Neural crest cell (in vitro differentiated cells): ENCODE results near the gene PPL. TPM values are rescaled to one million over a fixed set of nuclear protein-coding genes. Genes with fewer than 3 reads are reported as not detected.

Experiments
- DNase-seq: peaks from one replicate; pipeline ENCODE4 v3.0.0; 2021; ENCODE audit warnings: low read depth, mixed read lengths, low spot score
- H3K27ac Mint-ChIP-seq: one replicate; pipeline ENCODE4 v1.8.0; 2021; ENCODE audit warnings: mild to moderate bottlenecking, mixed read lengths; ENCODE audit not compliant: unreplicated experiment
- H3K27me3 Mint-ChIP-seq: 2 replicates; pipeline ENCODE4 v1.8.0; 2021; ENCODE audit warnings: low read depth, mild to moderate bottlenecking, mixed read lengths
- H3K36me3 Mint-ChIP-seq: 2 replicates; pipeline ENCODE4 v1.8.0; 2021; ENCODE audit warnings: low read depth, mild to moderate bottlenecking, mixed read lengths
- H3K4me1 Mint-ChIP-seq: 2 replicates; pipeline ENCODE4 v1.8.0; 2021; ENCODE audit warnings: mixed read lengths
- H3K4me3 Mint-ChIP-seq: one replicate; pipeline ENCODE4 v1.8.0; 2021; ENCODE audit warnings: mild to moderate bottlenecking, mixed read lengths
- H3K9me3 Mint-ChIP-seq: 2 replicates; pipeline ENCODE4 v1.8.0; 2021; ENCODE audit warnings: mixed read lengths
- total RNA-seq: library from RNA; stranded (reverse); gene quantifications from 2 replicates; pipeline ENCODE4 v1.2.1, GENCODE V29; 2021
- TF ChIP-seq, protein P1 (sequence below): fragments of 200-600 bp; sonication (generic); conservative IDR thresholded peaks from 2 replicates; pipeline ENCODE4 v1.5.0; 2021; ENCODE audit warnings: antibody characterized with exemption, mild to moderate bottlenecking

The PPL gene
- total RNA-seq, 1 donor from 2014 or later: 0.26 TPM

DNA sequence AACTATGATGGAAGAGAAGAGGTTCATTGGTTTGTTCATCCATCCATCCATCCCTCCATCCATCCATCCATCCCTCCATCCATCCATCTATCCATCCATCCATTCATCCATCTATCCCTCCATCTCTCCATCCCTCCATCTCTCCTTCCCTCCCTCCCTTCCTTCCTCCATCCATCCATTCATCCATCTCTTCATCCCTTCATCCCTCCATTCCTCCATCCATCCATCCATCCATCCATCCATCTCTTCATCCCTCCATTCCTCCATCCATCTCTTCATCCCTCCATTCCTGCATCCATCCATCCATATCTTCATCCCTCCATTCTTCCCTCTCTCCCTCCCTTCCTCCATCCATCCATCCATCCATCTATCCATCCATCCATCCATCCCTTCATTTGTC, 10.0 kb upstream of the PPL start:
- TF ChIP-seq, protein P1, sequence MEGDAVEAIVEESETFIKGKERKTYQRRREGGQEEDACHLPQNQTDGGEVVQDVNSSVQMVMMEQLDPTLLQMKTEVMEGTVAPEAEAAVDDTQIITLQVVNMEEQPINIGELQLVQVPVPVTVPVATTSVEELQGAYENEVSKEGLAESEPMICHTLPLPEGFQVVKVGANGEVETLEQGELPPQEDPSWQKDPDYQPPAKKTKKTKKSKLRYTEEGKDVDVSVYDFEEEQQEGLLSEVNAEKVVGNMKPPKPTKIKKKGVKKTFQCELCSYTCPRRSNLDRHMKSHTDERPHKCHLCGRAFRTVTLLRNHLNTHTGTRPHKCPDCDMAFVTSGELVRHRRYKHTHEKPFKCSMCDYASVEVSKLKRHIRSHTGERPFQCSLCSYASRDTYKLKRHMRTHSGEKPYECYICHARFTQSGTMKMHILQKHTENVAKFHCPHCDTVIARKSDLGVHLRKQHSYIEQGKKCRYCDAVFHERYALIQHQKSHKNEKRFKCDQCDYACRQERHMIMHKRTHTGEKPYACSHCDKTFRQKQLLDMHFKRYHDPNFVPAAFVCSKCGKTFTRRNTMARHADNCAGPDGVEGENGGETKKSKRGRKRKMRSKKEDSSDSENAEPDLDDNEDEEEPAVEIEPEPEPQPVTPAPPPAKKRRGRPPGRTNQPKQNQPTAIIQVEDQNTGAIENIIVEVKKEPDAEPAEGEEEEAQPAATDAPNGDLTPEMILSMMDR: no peak
- DNase-seq: no peak
- peaks cover 21% of the 10 kb centered on the region for H3K27me3 Mint-ChIP-seq
- H3K4me1 Mint-ChIP-seq: peaks cover 11% of the 10 kb centered on the region
- no peak overlapping the region for H3K4me3 Mint-ChIP-seq
- no peaks in the 10 kb centered on the region for H3K9me3 Mint-ChIP-seq
- H3K36me3 Mint-ChIP-seq: no peaks in the 10 kb centered on the region
- H3K27ac Mint-ChIP-seq: no peak overlapping the region

GRCh38 chr16:4945560-4946502, 8.9 kb upstream of the PPL start:
- no peak overlapping the region for H3K4me3 Mint-ChIP-seq
- peaks cover 25% of the 10 kb centered on the region for H3K27me3 Mint-ChIP-seq
- no peaks in the 10 kb centered on the region for H3K36me3 Mint-ChIP-seq
- TF ChIP-seq, protein P1: no peak
- no peak overlapping the region for H3K27ac Mint-ChIP-seq
- no peak for DNase-seq
- no peaks in the 10 kb centered on the region for H3K9me3 Mint-ChIP-seq
- peaks cover 11% of the 10 kb centered on the region for H3K4me1 Mint-ChIP-seq

DNA sequence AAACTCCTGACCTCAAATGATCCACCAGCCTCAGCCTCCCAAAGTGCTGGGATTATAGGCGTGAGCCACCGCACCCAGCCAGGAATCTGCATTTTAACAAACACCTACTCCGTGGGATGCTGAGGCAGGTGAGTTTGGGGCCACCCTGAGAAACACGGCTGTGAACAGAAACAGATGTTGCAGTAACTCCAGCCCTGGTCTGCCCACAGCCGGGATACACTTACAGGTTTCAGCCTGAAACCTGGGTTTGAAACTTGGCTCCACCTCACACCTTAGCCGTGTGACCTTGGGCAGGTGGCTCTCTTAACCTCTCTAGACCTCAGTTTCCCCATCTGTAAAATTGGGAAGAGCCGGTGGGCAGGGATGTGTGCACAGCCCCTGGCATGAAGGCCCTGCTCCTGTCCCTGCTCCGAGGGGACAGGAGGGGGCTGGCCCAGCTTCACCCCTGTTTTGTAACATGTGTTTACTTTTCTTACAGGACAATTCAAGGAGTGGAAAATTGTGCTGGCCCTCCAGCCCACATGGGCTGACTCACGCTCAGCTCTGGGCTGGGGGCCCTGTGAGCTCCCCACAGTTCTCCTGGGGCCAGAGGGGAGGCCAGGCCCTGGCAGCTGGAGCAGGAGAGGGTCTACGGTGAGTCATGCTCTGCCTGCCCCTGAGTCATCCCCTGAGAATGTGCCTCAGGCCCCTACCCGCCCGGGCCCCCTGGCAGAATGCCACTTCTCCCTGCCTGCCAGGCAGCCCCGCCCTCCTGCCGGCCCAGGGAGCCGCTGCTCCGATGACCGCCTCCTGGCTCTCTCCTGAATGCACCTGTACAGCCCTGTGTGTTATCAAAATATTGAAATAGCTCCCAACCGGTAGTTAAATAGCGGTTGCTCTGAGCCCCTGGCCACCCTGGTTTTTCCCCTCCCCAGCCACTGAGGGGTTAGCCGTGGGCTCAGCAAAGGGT, 7.7 kb upstream of the PPL start:
- Mint-ChIP-seq H3K4me1 (peaks cover 11% of the 10 kb centered on the region), H3K36me3 (no peaks in the 10 kb centered on the region), H3K27ac (no peak overlapping the region), H3K9me3 (no peaks in the 10 kb centered on the region), H3K4me3 (no peak overlapping the region), H3K27me3 (peaks cover 26% of the 10 kb centered on the region)
- no peak for DNase-seq
- TF ChIP-seq, protein P1: no peak

DNA sequence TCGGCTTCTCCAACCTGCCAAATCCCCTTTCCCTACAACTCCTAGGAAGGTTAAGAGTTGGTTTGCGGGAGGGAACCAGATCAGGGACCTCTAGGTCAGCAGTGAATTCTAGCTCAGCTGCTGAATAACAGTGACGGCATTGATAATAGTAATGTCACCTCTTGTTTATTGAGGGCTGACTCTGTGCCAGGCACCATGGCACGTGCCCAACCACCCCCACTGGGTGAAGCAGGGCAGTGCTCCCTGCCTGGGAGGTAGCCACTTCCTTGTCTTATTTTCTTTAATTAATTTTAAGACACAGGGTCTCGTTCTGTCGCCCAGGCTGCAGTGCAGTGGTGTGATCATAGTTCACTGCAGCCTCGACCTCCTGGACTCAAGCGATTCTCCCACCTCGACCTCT, 5.5 kb upstream of the PPL start:
- H3K4me3 Mint-ChIP-seq: peak overlapping the region; percentile 15
- H3K4me1 Mint-ChIP-seq: peaks cover 12% of the 10 kb centered on the region
- DNase-seq: no peak
- no peaks in the 10 kb centered on the region for H3K36me3 Mint-ChIP-seq
- H3K27me3 Mint-ChIP-seq: peaks cover 38% of the 10 kb centered on the region
- H3K9me3 Mint-ChIP-seq: no peaks in the 10 kb centered on the region
- TF ChIP-seq, protein P1: no peak
- no peak overlapping the region for H3K27ac Mint-ChIP-seq

DNA sequence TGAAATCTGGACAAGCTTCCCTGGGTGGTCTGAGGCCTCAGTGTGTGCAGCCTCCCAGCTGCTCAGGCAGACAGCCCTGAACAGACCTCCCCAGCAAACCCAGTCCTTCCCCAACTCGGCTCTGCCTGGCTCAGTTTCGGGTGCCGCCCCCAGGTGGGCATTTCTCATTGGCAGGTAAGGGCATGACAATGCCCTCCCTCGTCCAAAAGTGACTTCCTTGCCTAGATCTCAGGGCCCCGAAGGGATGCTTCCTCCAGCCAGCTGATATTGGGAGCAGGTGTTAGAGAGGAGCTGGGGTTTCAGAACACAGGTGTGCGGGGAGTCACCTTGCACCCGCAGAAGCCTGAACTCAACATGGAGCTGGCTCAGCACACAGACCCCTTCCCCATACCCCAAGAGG, 3.8 kb upstream of the PPL start:
- H3K4me1 Mint-ChIP-seq: peaks cover 12% of the 10 kb centered on the region

More for the DNA sequence above, 3.8 kb upstream of the PPL start:
- Mint-ChIP-seq H3K27me3 (peaks cover 51% of the 10 kb centered on the region), H3K27ac (no peak overlapping the region), H3K36me3 (no peaks in the 10 kb centered on the region), H3K9me3 (no peaks in the 10 kb centered on the region), H3K4me3 (no peak overlapping the region)
- DNase-seq: no peak
- TF ChIP-seq, protein P1: no peak
